ENCODE data around the gene SNAPC1. TPM values are rescaled to one million over a fixed set of nuclear protein-coding genes. Genes with fewer than 3 reads are reported as not detected.
A peak's percentile ranks its signal among the peaks of the same experiment; 100 is the strongest.

The SNAPC1 gene
- total and polyA plus RNA-seq, 2 donors: 7.0 to 12.5 TPM

DNA sequence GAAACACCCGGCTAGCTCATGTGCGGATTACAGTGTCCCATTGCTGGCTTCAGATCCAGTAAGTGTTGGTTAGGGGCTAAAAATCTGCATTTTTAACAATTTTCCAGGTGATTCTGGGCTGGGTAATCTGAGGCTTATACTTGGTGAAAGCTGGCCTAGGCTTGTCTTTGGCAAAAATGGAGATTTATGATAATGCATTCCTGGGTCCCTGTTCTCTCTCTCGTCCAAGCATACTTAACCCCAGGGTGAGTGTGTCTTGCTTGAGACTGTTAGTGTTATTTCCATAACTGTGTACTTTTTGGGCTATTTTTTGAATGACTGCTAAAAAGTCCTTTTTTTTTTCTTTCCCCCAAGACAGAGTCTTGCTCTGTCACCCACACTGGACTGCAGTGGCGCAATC is 43.2 kb downstream of the SNAPC1 start:
- Histone ChIP-seq H3K4me3 (ENCODE audit: low read depth, low read length) (no peak overlapping the region), H3K36me3 (ENCODE audit: insufficient read depth) (no peaks in the 10 kb centered on the region), H3K27ac (ENCODE audit: low read depth) (no peak overlapping the region), H3K4me1 (ENCODE audit: insufficient read depth) (no peaks in the 10 kb centered on the region)
- DNase-seq (ENCODE audit: extremely low spot score): no peak
- WGBS: 93% methylated on average over 4 of the region's 4 CpGs

GRCh38 chr14:61811882-61812346 is 49.7 kb downstream of the SNAPC1 start:
- 69% methylated on average over 15 of the region's 15 CpGs for WGBS
- no peaks in the 10 kb centered on the region for H3K36me3 ChIP-seq (ENCODE audit: insufficient read depth)
- peak overlapping the region; percentile 45 for H3K4me3 ChIP-seq (ENCODE audit: low read depth, low read length)
- no peak overlapping the region for H3K27ac ChIP-seq (ENCODE audit: low read depth)
- DNase-seq (ENCODE audit: extremely low spot score): no peak
- H3K4me1 ChIP-seq (ENCODE audit: insufficient read depth): peaks cover 2% of the 10 kb centered on the region

DNA sequence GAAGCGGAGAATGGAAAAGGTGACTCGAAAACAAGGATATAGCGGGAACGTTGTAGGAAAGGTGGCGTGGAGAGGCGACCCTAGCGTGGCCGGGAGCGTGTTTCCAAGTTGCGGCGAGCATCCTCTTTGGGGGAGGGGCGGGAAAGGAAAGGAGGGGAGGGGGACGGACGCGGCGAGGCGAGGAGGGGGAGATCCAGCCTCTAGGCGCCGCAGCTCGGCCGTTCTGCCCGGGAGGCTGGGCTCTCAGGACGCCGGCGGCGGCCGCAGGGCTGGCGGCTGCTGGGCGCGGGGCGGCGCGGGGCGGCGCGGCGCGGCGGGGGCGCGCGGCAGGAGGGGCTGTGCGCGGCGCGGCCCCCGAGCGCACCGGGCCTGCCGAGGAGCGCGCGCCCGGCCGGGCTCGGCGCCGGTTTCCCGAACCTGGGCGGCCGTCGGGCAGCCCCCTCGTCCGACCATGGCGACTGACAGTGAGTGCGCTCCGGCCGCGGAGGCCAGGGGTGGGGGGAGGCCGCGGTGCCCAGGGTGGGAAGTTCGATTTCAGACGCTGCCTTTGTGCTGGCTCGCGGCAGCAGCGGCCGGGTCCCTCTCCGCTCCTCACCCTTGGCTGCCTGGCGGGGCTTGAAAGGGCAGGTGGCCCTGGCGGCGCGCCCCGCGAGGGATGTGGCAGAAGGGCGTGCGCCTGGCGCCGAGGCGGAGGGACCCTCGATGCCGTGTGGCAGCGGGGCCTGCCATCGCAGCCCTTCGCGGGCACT is 50.3 kb downstream of the SNAPC1 start, which contains the start of gene SYT16:
Gene SYT16 (plus strand): TSS at position 357 of the 749 bp plus-strand sequence.
- peaks cover 2% of the 10 kb centered on the region for H3K4me1 ChIP-seq (ENCODE audit: insufficient read depth)
- WGBS: 2% methylated on average over 94 of the region's 95 CpGs
- peak within 1 kb of the TSS; percentile 45 for H3K4me3 ChIP-seq (ENCODE audit: low read depth, low read length)
- no peak within 1 kb of the TSS for H3K27ac ChIP-seq (ENCODE audit: low read depth)
- no peaks in the 10 kb centered on the region for H3K36me3 ChIP-seq (ENCODE audit: insufficient read depth)
- no peak for DNase-seq (ENCODE audit: extremely low spot score)

GRCh38 chr14:61813096-61813606 is 50.9 kb downstream of the SNAPC1 start:
- 19% methylated on average over 25 of the region's 25 CpGs for WGBS
- Histone ChIP-seq H3K27ac (ENCODE audit: low read depth) (no peak overlapping the region), H3K4me3 (ENCODE audit: low read depth, low read length) (peak overlapping the region; percentile 45), H3K4me1 (ENCODE audit: insufficient read depth) (peaks cover 2% of the 10 kb centered on the region), H3K36me3 (ENCODE audit: insufficient read depth) (no peaks in the 10 kb centered on the region)
- DNase-seq (ENCODE audit: extremely low spot score): no peak

DNA sequence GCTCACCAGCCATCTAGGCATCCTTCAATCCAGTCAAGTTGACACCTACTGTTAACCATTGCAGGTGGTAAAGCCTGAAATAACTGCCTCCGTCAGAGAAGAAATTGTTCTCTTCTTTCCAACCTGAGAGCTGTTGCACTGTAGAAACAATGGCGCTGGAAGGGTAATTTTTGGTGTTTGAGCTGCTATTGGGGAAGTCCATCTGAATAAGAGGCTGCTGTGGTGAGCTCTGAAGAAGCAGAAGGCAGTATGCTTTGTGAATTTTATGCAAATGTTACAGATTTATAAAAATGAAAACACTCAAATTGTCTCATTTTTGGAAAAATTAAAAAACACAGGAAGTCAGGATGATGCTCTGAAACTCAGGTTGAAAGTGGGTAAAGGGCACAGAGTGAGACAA is 60.2 kb downstream of the SNAPC1 start:
- Histone ChIP-seq H3K4me1 (ENCODE audit: insufficient read depth) (no peaks in the 10 kb centered on the region), H3K36me3 (ENCODE audit: insufficient read depth) (no peaks in the 10 kb centered on the region), H3K4me3 (ENCODE audit: low read depth, low read length) (no peak overlapping the region), H3K27ac (ENCODE audit: low read depth) (no peak overlapping the region)
- no peak for DNase-seq (ENCODE audit: extremely low spot score)
- 93% methylated on average over 2 of the region's 2 CpGs for WGBS

- WGBS: 85% methylated on average over 3 of the region's 3 CpGs
- Histone ChIP-seq H3K27ac (ENCODE audit: low read depth) (no peak overlapping the region), H3K4me3 (ENCODE audit: low read depth, low read length) (no peak overlapping the region), H3K4me1 (ENCODE audit: insufficient read depth) (no peaks in the 10 kb centered on the region), H3K36me3 (ENCODE audit: insufficient read depth) (no peaks in the 10 kb centered on the region)
- DNase-seq (ENCODE audit: extremely low spot score): no peak
Observed at GRCh38 chr14:61832783-61833182, 70.6 kb downstream of the SNAPC1 start.

GRCh38 chr14:61836184-61836583 is 74.0 kb downstream of the SNAPC1 start:
- WGBS: 66% methylated on average over 3 of the region's 3 CpGs
- H3K4me3 ChIP-seq (ENCODE audit: low read depth, low read length): no peak overlapping the region
- no peaks in the 10 kb centered on the region for H3K4me1 ChIP-seq (ENCODE audit: insufficient read depth)
- no peaks in the 10 kb centered on the region for H3K36me3 ChIP-seq (ENCODE audit: insufficient read depth)
- DNase-seq (ENCODE audit: extremely low spot score): no peak
- no peak overlapping the region for H3K27ac ChIP-seq (ENCODE audit: low read depth)

DNA sequence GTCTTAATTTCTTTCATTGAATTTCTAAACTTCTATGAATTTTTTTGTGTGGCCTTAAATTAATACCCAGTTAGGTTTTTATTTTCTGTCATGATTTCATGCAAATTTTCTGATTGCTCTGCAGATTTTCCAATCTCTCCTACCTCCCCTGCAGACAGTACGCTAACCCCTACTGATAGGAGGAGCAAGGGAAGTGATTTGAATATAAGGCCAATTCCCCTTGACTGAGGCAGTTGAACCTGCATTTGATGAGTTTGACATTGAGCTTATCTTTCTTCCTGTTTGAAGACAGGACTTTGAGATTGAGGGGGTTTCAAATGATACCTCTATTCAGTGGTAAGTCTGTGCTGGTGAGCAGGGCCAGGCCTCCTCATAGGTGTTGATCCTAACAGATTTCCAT is 74.6 kb downstream of the SNAPC1 start:
- DNase-seq (ENCODE audit: extremely low spot score): no peak
- Histone ChIP-seq H3K36me3 (ENCODE audit: insufficient read depth) (no peaks in the 10 kb centered on the region), H3K4me3 (ENCODE audit: low read depth, low read length) (no peak overlapping the region), H3K27ac (ENCODE audit: low read depth) (no peak overlapping the region), H3K4me1 (ENCODE audit: insufficient read depth) (no peaks in the 10 kb centered on the region)
- WGBS: 91% methylated on average over 1 of the region's 1 CpG

GRCh38 chr14:61837336-61838229 is 75.4 kb downstream of the SNAPC1 start:
- peak; percentile 26 for DNase-seq (ENCODE audit: extremely low spot score)
- H3K36me3 ChIP-seq (ENCODE audit: insufficient read depth): no peaks in the 10 kb centered on the region
- no peak overlapping the region for H3K27ac ChIP-seq (ENCODE audit: low read depth)
- no peak overlapping the region for H3K4me3 ChIP-seq (ENCODE audit: low read depth, low read length)
- no peaks in the 10 kb centered on the region for H3K4me1 ChIP-seq (ENCODE audit: insufficient read depth)
- 44% methylated on average over 10 of the region's 10 CpGs for WGBS

GRCh38 chr14:61838661-61839245 is 76.5 kb downstream of the SNAPC1 start:
- WGBS: 77% methylated on average over 5 of the region's 5 CpGs
- H3K4me1 ChIP-seq (ENCODE audit: insufficient read depth): no peaks in the 10 kb centered on the region
- H3K36me3 ChIP-seq (ENCODE audit: insufficient read depth): no peaks in the 10 kb centered on the region
- H3K4me3 ChIP-seq (ENCODE audit: low read depth, low read length): no peak overlapping the region
- no peak overlapping the region for H3K27ac ChIP-seq (ENCODE audit: low read depth)
- DNase-seq (ENCODE audit: extremely low spot score): no peak

GRCh38 chr14:61839507-61839906 is 77.3 kb downstream of the SNAPC1 start:
- no peak for DNase-seq (ENCODE audit: extremely low spot score)
- H3K36me3 ChIP-seq (ENCODE audit: insufficient read depth): no peaks in the 10 kb centered on the region
- no peak overlapping the region for H3K4me3 ChIP-seq (ENCODE audit: low read depth, low read length)
- WGBS: 62% methylated on average over 4 of the region's 4 CpGs
- H3K27ac ChIP-seq (ENCODE audit: low read depth): no peak overlapping the region
- no peaks in the 10 kb centered on the region for H3K4me1 ChIP-seq (ENCODE audit: insufficient read depth)

GRCh38 chr14:61841145-61841544 is 78.9 kb downstream of the SNAPC1 start:
- DNase-seq (ENCODE audit: extremely low spot score): peak; percentile 33
- H3K36me3 ChIP-seq (ENCODE audit: insufficient read depth): no peaks in the 10 kb centered on the region
- no peak overlapping the region for H3K27ac ChIP-seq (ENCODE audit: low read depth)

More at GRCh38 chr14:61841145-61841544, 78.9 kb downstream of the SNAPC1 start:
- Histone ChIP-seq H3K4me3 (ENCODE audit: low read depth, low read length) (no peak overlapping the region), H3K4me1 (ENCODE audit: insufficient read depth) (no peaks in the 10 kb centered on the region)
